Stimulated activated CD8-positive, alpha-beta memory T cell treated with anti-CD3 and anti-CD28 coated beads, Interleukin-2, amount 100 ng/mL, for 48 hours (primary cell): ENCODE results near the gene ZNF697.
"Not testable (repeated sequence)": the region's sequence is repeated elsewhere in the genome, so short reads cannot be mapped to it uniquely, and the experiment has no call there.

Experiments used
- DNase-seq, 2 donors: peaks; one replicate each; pipeline ENCODE4 v3.0.0-alpha.2; 2020; ENCODE audit warnings: low read depth in 2 of 2

The ZNF697 gene

GRCh38 chr1:119602789-119603188, 45.3 kb downstream of the ZNF697 start:
- not testable (repeated sequence) for DNase-seq

DNA sequence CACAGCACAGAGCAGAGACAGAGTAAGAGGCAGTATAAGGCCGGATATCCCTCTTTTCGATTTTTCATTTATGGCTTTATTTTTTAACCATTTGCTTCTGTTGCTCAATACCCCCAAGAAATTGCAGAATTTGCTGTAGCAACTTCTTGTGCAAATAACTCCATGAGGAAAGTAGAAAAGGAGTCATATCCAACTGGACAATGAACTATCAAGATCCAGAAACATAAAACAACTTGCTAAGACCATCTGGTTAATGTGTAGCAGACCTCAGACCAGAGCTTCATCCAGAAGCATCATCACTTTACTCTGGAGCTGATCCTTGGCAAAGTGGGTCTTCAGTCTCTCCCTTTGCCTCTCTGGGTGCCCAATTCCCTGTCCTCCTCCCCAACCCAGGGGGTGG, 45.9 kb downstream of the ZNF697 start:
- DNase-seq = no peak

DNA sequence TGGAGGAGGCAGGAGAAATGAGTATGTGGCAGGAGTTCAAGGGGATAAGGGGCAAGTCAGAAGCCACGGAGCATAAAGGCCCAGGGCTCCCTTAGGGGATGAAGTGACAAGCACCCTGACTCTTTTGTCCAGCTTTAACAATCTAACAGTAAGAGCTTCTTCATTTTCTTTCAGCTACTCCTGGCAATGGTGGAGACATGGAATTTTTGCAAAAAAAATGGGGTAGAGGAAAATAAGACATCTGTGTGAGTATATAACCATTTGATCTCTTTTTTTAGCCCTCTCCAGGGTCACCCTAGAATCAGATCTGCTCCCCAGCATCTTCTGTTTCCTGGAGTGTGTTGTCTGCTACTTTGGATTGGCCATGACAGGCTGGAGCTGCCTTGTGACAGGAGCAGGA, 47.1 kb downstream of the ZNF697 start:
- DNase-seq = no peak

- no peak for DNase-seq
These were observed 47.5 kb downstream of the ZNF697 start for GRCh38 chr1:119600561-119600960.

DNA sequence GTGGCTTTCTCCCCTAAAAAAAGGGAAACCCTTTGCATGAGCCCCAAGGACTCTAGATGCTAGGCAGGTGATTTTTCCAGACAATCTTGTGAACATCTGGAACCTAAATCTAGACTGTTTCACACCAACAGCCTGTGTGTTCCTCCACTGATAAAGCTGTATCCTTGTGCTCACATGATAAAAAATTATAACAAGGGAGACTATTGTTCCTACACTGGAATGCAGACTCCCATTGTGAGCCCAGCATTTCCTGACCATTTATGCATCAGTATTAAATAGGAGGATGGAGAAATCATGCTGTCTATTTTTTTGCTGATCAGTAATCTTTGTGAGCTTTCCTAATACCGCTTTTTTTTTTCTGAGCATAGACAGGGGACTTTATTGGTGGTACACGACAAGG, 52.5 kb downstream of the ZNF697 start:
- DNase-seq = no peak

GRCh38 chr1:119595168-119595567, 52.9 kb downstream of the ZNF697 start:
- DNase-seq = no peak

DNA sequence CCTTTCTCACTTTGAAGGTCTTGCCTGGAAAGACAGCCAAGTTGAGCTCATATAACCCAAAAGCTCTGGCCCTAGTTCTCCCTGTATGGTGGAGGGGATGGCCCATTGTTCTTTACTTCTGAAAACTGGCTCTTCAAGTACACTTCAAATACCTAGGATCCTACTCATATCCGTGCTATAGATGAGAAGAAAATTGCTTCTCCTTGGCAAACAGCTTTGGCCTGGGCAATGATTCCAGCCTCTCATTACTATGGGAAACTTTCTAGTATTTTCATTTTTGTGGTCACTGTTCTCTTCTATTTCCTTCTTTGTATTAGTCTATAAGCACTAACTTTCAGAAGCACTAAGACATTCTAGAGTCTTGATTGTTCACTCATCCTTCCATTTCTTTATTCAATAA, 53.7 kb downstream of the ZNF697 start:
- DNase-seq = no peak

- no peak for DNase-seq
These were observed 54.3 kb downstream of the ZNF697 start for GRCh38 chr1:119593805-119594204.

DNA sequence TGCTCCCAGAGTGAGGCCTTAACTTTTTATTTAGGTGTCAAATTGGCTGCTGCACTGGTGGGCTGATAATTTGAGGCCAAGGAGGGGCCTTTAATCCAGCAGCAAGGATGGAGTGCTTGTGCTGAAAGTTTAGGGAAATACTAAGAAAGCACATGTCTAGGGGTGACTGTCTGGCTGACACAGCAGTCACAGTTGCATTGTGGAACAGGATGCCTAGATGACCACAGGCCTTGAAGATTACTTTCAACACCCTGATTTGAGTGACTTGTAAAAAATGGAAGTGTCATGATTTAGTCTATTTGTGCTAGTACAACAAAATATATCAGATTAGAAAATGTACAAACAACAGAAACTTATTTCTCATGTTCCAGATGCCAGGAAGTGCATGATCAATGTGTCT, 57.7 kb downstream of the ZNF697 start:
- no peak for DNase-seq

DNA sequence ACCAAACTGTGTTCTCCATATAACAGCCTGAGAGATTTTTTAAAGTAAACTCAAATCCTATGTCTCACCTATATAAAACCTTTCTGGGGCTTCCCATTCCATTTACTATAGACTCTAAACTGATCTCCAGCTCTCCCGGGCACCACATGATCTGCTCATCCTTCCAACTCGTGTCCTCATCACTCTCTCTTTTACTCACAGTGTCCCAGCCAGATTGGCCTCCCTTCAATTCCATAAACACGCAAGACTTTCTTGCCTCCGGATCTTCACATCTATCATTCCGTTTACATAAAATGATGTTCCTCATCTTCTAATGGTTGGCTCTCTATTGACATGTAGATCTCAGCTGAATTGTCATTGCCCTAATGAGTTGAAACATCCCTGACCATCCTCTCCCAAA, 59.4 kb downstream of the ZNF697 start:
- DNase-seq = no peak

GRCh38 chr1:119587341-119587740, 60.7 kb downstream of the ZNF697 start:
- DNase-seq = no peak

DNA sequence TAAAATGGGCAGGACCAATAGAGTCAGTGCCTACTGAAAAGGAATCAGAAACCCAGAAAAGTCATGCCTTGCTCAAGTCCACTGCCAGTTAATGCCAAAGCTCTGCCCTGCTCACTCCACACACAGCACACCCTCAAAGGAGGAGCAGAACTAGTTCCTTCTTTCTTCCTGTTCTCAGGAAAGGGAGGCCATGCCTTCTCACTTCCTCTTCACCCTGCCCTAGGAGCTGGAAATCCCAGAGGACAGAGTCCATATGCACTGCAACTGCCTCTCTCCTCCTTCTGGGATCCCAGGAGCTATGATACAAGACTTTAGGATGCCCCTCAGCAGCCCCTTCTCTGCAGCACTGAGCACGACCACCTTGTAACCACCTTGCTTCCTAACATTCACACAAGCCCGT, 62.3 kb downstream of the ZNF697 start:
- not testable (repeated sequence) for DNase-seq

GRCh38 chr1:119582801-119583200, 65.3 kb downstream of the ZNF697 start:
- no peak for DNase-seq

DNA sequence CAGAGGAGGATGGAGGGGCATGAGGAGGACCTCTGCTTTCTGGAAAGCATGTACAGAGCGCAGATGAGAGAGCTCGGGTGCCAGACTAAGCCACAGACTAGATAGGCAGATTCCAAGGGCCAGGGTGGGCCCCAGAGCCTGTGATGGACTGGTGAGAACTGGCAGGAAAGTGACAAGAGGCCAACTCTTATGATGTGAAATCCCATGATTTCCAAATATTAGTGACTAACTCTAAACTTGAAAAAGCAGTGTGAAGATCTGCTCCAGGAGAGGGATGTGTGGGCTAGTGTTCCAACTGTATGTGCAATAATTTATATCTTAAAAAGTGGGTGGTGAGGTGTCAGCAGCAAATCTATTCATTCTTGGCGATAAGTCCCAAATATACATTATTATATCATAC, 67.0 kb downstream of the ZNF697 start:
- DNase-seq = not testable (repeated sequence)

DNA sequence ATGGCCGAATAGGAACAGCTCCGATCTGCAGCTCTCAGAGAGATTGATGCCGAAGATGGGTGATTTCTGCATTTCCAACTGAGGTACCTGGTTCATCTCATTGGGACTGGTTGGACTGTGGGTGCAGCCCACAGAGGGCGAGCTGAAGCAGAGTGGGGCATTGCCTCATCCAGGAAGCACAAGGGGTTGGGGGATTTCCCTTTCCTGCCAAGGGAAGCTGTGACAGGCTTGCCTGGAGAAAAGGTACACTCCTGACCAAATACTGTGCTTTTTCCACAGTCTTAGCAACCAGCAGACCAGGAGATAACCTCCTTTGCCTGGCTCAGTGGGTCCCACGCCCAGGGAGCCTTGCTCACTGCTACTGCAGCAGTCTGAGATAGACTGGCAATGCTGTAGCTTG, 74.2 kb downstream of the ZNF697 start:
- no peak for DNase-seq

GRCh38 chr1:119569930-119570622, 78.0 kb downstream of the ZNF697 start:
- not testable (repeated sequence) for DNase-seq
